HepG2 (cell line): ENCODE measurements around the gene CAMTA2. TPM values are rescaled to one million over a fixed set of nuclear protein-coding genes. Genes with fewer than 3 reads are reported as not detected.

Experiments
- ARHGAP35 ChIP-seq: sonication (generic); formaldehyde crosslinking; IDR thresholded peaks from 2 replicates; pipeline ENCODE4 v1.9.0; 2022; ENCODE audit warnings: mild to moderate bottlenecking, inconsistent platforms, moderate library complexity, missing genetic modification reagents, borderline replicate concordance
- ATM ChIP-seq: fragments of 450-650 bp; IDR thresholded peaks from 2 replicates; pipeline ENCODE4 v1.7.1; 2017; ENCODE audit warnings: mild to moderate bottlenecking, borderline replicate concordance
- BRCA1 ChIP-seq: sonication (generic); formaldehyde crosslinking; IDR thresholded peaks from 2 replicates; pipeline ENCODE4 v1.4.0; 2020; ENCODE audit warnings: missing genetic modification reagents
- CREM ChIP-seq, 2 experiments: sonication (generic) in 1 of 2; formaldehyde crosslinking in 1 of 2; IDR thresholded peaks; 2 replicates each; pipeline versions ENCODE4 v1.4.0 to v1.6.1; 2016 to 2020; ENCODE audit warnings: antibody characterized with exemption in 1 of 2, mild to moderate bottlenecking in 1 of 2, missing genetic modification reagents in 1 of 2
- GLMP ChIP-seq: sonication (generic); formaldehyde crosslinking; IDR thresholded peaks from 2 replicates; pipeline ENCODE4 v1.9.0; 2021; ENCODE audit warnings: missing genetic modification reagents, mild to moderate bottlenecking, borderline replicate concordance
- GTF3A ChIP-seq: sonication (generic); formaldehyde crosslinking; conservative IDR thresholded peaks from 2 replicates; pipeline ENCODE4 v1.4.0; 2020; ENCODE audit warnings: mild to moderate bottlenecking, missing genetic modification reagents
- HES4 ChIP-seq: sonication (generic); formaldehyde crosslinking; IDR thresholded peaks from 2 replicates; pipeline ENCODE4 v1.9.0; 2021; ENCODE audit warnings: mild to moderate bottlenecking, missing genetic modification reagents, borderline replicate concordance
- KMT2B ChIP-seq: IDR thresholded peaks from 2 replicates; pipeline ENCODE4 v1.6.1; 2016; ENCODE audit warnings: missing genetic modification reagents, missing compliant biosample characterization
- NCOA5 ChIP-seq: sonication (generic); formaldehyde crosslinking; IDR thresholded peaks from 2 replicates; pipeline ENCODE4 v1.4.0; 2020; ENCODE audit warnings: missing genetic modification reagents
- NR1H2 ChIP-seq: sonication (generic); formaldehyde crosslinking; IDR thresholded peaks from 2 replicates; pipeline ENCODE4 v1.8.1; 2022; ENCODE audit warnings: low read depth, missing genetic modification reagents, borderline replicate concordance
- PITX1 ChIP-seq: sonication (generic); formaldehyde crosslinking; IDR thresholded peaks from 2 replicates; pipeline ENCODE4 v1.5.1; 2020; ENCODE audit warnings: mild to moderate bottlenecking, missing genetic modification reagents
- PTBP1 ChIP-seq: fragments of 200-400 bp; formaldehyde crosslinking; IDR thresholded peaks from 2 replicates; pipeline ENCODE4 v1.6.1; 2018; ENCODE audit warnings: low read length, low read depth; ENCODE audit not compliant: poor library complexity, severe bottlenecking
- SKIL ChIP-seq: sonication (generic); formaldehyde crosslinking; IDR thresholded peaks from 2 replicates; pipeline ENCODE4 v1.8.0; 2022; ENCODE audit warnings: missing genetic modification reagents, mild to moderate bottlenecking, moderate library complexity, borderline replicate concordance
- SOX13 ChIP-seq, 3 experiments: fragments of 450-650 bp in 1 of 3; sonication (generic) in 1 of 3; formaldehyde crosslinking in 1 of 3; IDR thresholded peaks in 2 of 3; conservative IDR thresholded peaks in 1 of 3; 2 replicates each; pipeline versions ENCODE4 v1.5.0 to v1.6.1; 2016 to 2020; ENCODE audit warnings: antibody characterized with exemption in 1 of 3, mild to moderate bottlenecking in 1 of 3, missing compliant biosample characterization in 1 of 3, missing genetic modification reagents in 1 of 3, moderate library complexity in 1 of 3
- TAF1 ChIP-seq: sonication (generic); formaldehyde crosslinking; IDR thresholded peaks from 2 replicates; pipeline ENCODE4 v1.4.0; 2020; ENCODE audit warnings: missing genetic modification reagents
- TCF7 ChIP-seq: sonication (generic); IDR thresholded peaks from 2 replicates; pipeline ENCODE4 v1.6.1; 2016; ENCODE audit warnings: antibody characterized with exemption, low read depth
- ZNF235 ChIP-seq: sonication (generic); formaldehyde crosslinking; IDR thresholded peaks from 2 replicates; pipeline ENCODE4 v1.8.1; 2023; ENCODE audit warnings: mild to moderate bottlenecking, missing genetic modification reagents, borderline replicate concordance
- ZNF326 ChIP-seq: sonication (generic); formaldehyde crosslinking; IDR thresholded peaks from 2 replicates; pipeline ENCODE4 v1.4.0; 2020; ENCODE audit warnings: missing genetic modification reagents, borderline replicate concordance
- polyA plus RNA-seq, 8 experiments: library from polyadenylated mRNA; depleted of rRNA in 3 of 8; stranded (reverse) in 7 of 8; unstranded in 1 of 8; fragments of >200 nt; fragmentation: Illumina TruSeq in 4 of 8; extraction: Trizol in 4 of 8; gene quantifications; 2 replicates each; pipeline versions ENCODE4 v1.2.1 to v1.2.3, GENCODE V29; 2011 to 2016; ENCODE audit warnings: low read depth in 4 of 8, missing spikeins in 1 of 8, mixed read lengths in 1 of 8; ENCODE audit not compliant: insufficient read depth in 1 of 8
- total RNA-seq, 5 experiments: library from RNA; depleted of rRNA; stranded (reverse); fragments of >200 nt; fragmentation: Illumina TruSeq; extraction: Trizol; gene quantifications; 2 replicates each; pipeline ENCODE4 v1.2.3, GENCODE V29; 2016; ENCODE audit warnings: low read depth in 1 of 5

The CAMTA2 gene
- total and polyA plus RNA-seq, 2 of the 13 experiments (the other 11 are each of a cell fraction or from before 2014, with no cell fraction given), result 4.1 to 7.1 TPM

- 0 out of 2 replicates have a peak, but pooled peaks have one; percentile 59 for TF ChIP-seq BRCA1
- TF ChIP-seq PTBP1, result no peak
- no peak; the same call in 1 of the 2 replicates for TF ChIP-seq KMT2B
- TF ChIP-seq HES4 (CRISPR knock-in tag), result no peak; the same call in 1 of the 2 replicates
- peak; percentile 92 for TF ChIP-seq TAF1
- TF ChIP-seq SOX13 (IDR thresholded peaks at IDR 0.05), result no peak
- no peak; a peak in 1 of 4 replicates for TF ChIP-seq SOX13 (CRISPR knock-in tag; conservative IDR thresholded peaks at IDR 0.05 in 1 of 2, IDR thresholded peaks at IDR 0.05 in 1 of 2)
- TF ChIP-seq ARHGAP35, result peak; percentile 58; the same call in 1 of the 2 replicates
- no peak for TF ChIP-seq PITX1 (CRISPR knock-in tag)
- TF ChIP-seq GTF3A (CRISPR knock-in tag), result no peak
- no peak for TF ChIP-seq TCF7
- TF ChIP-seq NCOA5 (CRISPR knock-in tag), result no peak
- TF ChIP-seq CREM (IDR thresholded peaks at IDR 0.05), result peak; percentile 44
- no peak; the same call in 1 of the 2 replicates for TF ChIP-seq CREM (CRISPR knock-in tag; IDR thresholded peaks at IDR 0.05)
- no peak for TF ChIP-seq ZNF326 (CRISPR knock-in tag)
- no peak for TF ChIP-seq ATM
- no peak for TF ChIP-seq ZNF235
- no peak for TF ChIP-seq NR1H2
- no peak for TF ChIP-seq GLMP
- TF ChIP-seq SKIL (CRISPR knock-in tag), result 0 out of 2 replicates have a peak, but pooled peaks have one; percentile 57
These were observed 19.7 kb downstream of the CAMTA2 start, which contains the start of gene SPAG7 (continued) for GRCh38 chr17:4967539-4968485.
